Measurements from ENCODE around the gene HRAS. TPM values are rescaled to one million over a fixed set of nuclear protein-coding genes. Genes with fewer than 3 reads are reported as not detected.

Gene HRAS
- total RNA-seq, 2 donors from 2014 or later, result 13.0 to 15.8 TPM

GRCh38 chr11:563066-563811, 27.9 kb upstream of the HRAS start:
- Histone ChIP-seq H3K4me3 (no peak overlapping the region), H3K27me3 (no peaks in the 10 kb centered on the region), H3K4me1 (peaks cover 57% of the 10 kb centered on the region), H3K36me3 (replicated peaks in 1 of 2; ENCODE audit: insufficient read depth in 1 of 2, low read depth in 2 of 2) (no peaks in the 10 kb centered on the region), H3K9me3 (no peaks in the 10 kb centered on the region), H3K27ac (peak overlapping the region in 1 of 4 donors; percentile 99)
- TF ChIP-seq POLR2A (IDR thresholded peaks at IDR 0.05) (no peak), CTCF (IDR thresholded peaks at IDR 0.05) (no peak)
- intact Hi-C loops (cut with DNase I), result no loop called here
- no peak for DNase-seq
- WGBS, 2 donors, result 82% methylated on average over 16 of the region's 18 CpGs; no CpG with 5 or more reads in 1 of the 2 donors
- no peak for ATAC-seq

GRCh38 chr11:562046-562645, 26.8 kb upstream of the HRAS start:
- ATAC-seq, result no peak
- 82 to 86% methylated on average over 8 to 25 of the region's 29 CpGs for WGBS, 2 donors
- Histone ChIP-seq H3K27ac (peak overlapping the region; percentile 90 to 99 (median 96)), H3K4me3 (peak overlapping the region; percentile 36 to 69), H3K4me1 (peaks cover 49% of the 10 kb centered on the region), H3K27me3 (no peaks in the 10 kb centered on the region), H3K9me3 (no peaks in the 10 kb centered on the region), H3K36me3 (replicated peaks in 1 of 2; ENCODE audit: insufficient read depth in 1 of 2, low read depth in 2 of 2) (no peaks in the 10 kb centered on the region)
- TF ChIP-seq CTCF (IDR thresholded peaks at IDR 0.05), result no peak
- TF ChIP-seq POLR2A (IDR thresholded peaks at IDR 0.05), result no peak
- DNase-seq, result no peak
- intact Hi-C loops (cut with DNase I), result no loop called here

- DNase-seq (peak; percentile 83 to 93 (median 89)), ATAC-seq (peak; percentile 79)
- Histone ChIP-seq H3K27ac (peak overlapping the region; percentile 90 to 99 (median 96)), H3K27me3 (no peaks in the 10 kb centered on the region), H3K4me1 (peaks cover 49% of the 10 kb centered on the region), H3K36me3 (replicated peaks in 1 of 2; ENCODE audit: insufficient read depth in 1 of 2, low read depth in 2 of 2) (no peaks in the 10 kb centered on the region), H3K4me3 (peak overlapping the region; percentile 36 to 69), H3K9me3 (no peaks in the 10 kb centered on the region)
- intact Hi-C loops (cut with DNase I), result no loop called here
- WGBS, 2 donors, result 5 to 26% methylated on average over 8 to 66 of the region's 67 CpGs
- peak; percentile 71 to 73 (median 72) for TF ChIP-seq POLR2A (IDR thresholded peaks at IDR 0.05)
- TF ChIP-seq CTCF (IDR thresholded peaks at IDR 0.05), result no peak
Measured at GRCh38 chr11:561148-562003, 26.0 kb upstream of the HRAS start.

- no peaks in the 10 kb centered on the region for H3K9me3 ChIP-seq
- H3K27me3 ChIP-seq, result no peaks in the 10 kb centered on the region
- no peaks in the 10 kb centered on the region for H3K36me3 ChIP-seq (replicated peaks in 1 of 2; ENCODE audit: insufficient read depth in 1 of 2, low read depth in 2 of 2)
- DNase-seq, result peak; percentile 95 to 96 (median 95)
- peak; percentile 88 for ATAC-seq
- intact Hi-C loops (cut with DNase I), result no loop called here
- peak within 1 kb of the TSS; percentile 36 to 69 for H3K4me3 ChIP-seq
- peaks cover 52% of the 10 kb centered on the region for H3K4me1 ChIP-seq
- TF ChIP-seq POLR2A (IDR thresholded peaks at IDR 0.05) (peak; percentile 84 to 95 (median 94)), CTCF (IDR thresholded peaks at IDR 0.05) (no peak)
- peak within 1 kb of the TSS; percentile 90 to 99 (median 96) for H3K27ac ChIP-seq
- 1 to 30% methylated on average over 2 to 77 of the region's 95 CpGs for WGBS, 2 donors
Measured at GRCh38 chr11:560305-561147, 25.1 kb upstream of the HRAS start, which contains the start of the genes LMNTD2 and RASSF7. Gene LMNTD2, minus strand, starts transcription at chr11:560738. Its CDS starts 22 bp downstream, at chr11:560716. Gene RASSF7, plus strand, starts transcription at chr11:560970. Its CDS starts 799 bp downstream, at chr11:561769.

All from body of pancreas (tissue), 4 donors.